GM12874 (cell line): ENCODE data around the gene TM9SF4.
A peak's percentile ranks its signal among the peaks of the same experiment; 100 is the strongest.

Experiments
- CTCF ChIP-seq: IDR thresholded peaks from 2 replicates; pipeline ENCODE4 v1.5.1; 2011; ENCODE audit warnings: low read depth, mild to moderate bottlenecking, control low read depth, low read length, moderate library complexity; ENCODE audit not compliant: insufficient read depth

Gene TM9SF4

GRCh38 chr20:32155017-32155981, 45.8 kb downstream of the TM9SF4 start:
- peak; percentile 50; the same call in 1 of the 2 replicates for TF ChIP-seq CTCF

GRCh38 chr20:32157611-32158010, 48.1 kb downstream of the TM9SF4 start:
- TF ChIP-seq CTCF, result no peak

- no peak for TF ChIP-seq CTCF
Observed at GRCh38 chr20:32158351-32158750, 48.8 kb downstream of the TM9SF4 start.

GRCh38 chr20:32158943-32159660, 49.6 kb downstream of the TM9SF4 start:
- no peak for TF ChIP-seq CTCF

GRCh38 chr20:32159766-32160221, 50.3 kb downstream of the TM9SF4 start:
- no peak for TF ChIP-seq CTCF

- no peak for TF ChIP-seq CTCF
Observed at GRCh38 chr20:32160341-32160740, 50.8 kb downstream of the TM9SF4 start.

GRCh38 chr20:32162351-32162750, 52.8 kb downstream of the TM9SF4 start:
- no peak for TF ChIP-seq CTCF
